Measurements from ENCODE around the gene KIF5A.
"Not testable (repeated sequence)": the region's sequence is repeated elsewhere in the genome, so short reads cannot be mapped to it uniquely, and the experiment has no call there.

The KIF5A gene

GRCh38 chr12:57609781-57610553 lies 60.1 kb downstream of the KIF5A start:
- DNase-seq, result no peak

- DNase-seq, result no peak
Observed at GRCh38 chr12:57610554-57611107, 60.8 kb downstream of the KIF5A start.

- peak; percentile 39 for DNase-seq
Observed at GRCh38 chr12:57611108-57611826, 61.4 kb downstream of the KIF5A start, which contains the start of gene ARHGEF25. ARHGEF25 (plus strand) TSS chr12:57611435; CDS start chr12:57611895, 460 bp downstream.

- no peak for DNase-seq
Observed at GRCh38 chr12:57611827-57612710, 62.2 kb downstream of the KIF5A start.

GRCh38 chr12:57612711-57613426 lies 63.0 kb downstream of the KIF5A start:
- DNase-seq, result no peak

- no peak for DNase-seq
Observed at GRCh38 chr12:57613427-57614109, 63.7 kb downstream of the KIF5A start.

- DNase-seq, result no peak
Observed at GRCh38 chr12:57614178-57614947, 64.5 kb downstream of the KIF5A start.

- no peak for DNase-seq
Observed at GRCh38 chr12:57614948-57615500, 65.2 kb downstream of the KIF5A start.

GRCh38 chr12:57615637-57616036 lies 65.8 kb downstream of the KIF5A start:
- no peak for DNase-seq

GRCh38 chr12:57616383-57617101 lies 66.7 kb downstream of the KIF5A start:
- no peak for DNase-seq

- DNase-seq, result no peak
Observed at GRCh38 chr12:57617942-57618341, 68.1 kb downstream of the KIF5A start.

- DNase-seq, result not testable (repeated sequence)
Observed at GRCh38 chr12:57618431-57618830, 68.6 kb downstream of the KIF5A start.

GRCh38 chr12:57618966-57619433 lies 69.2 kb downstream of the KIF5A start:
- no peak for DNase-seq

- DNase-seq, result no peak
Observed at GRCh38 chr12:57619434-57620244, 69.8 kb downstream of the KIF5A start.

GRCh38 chr12:57620245-57620935 lies 70.5 kb downstream of the KIF5A start:
- no peak for DNase-seq

GRCh38 chr12:57620936-57621496 lies 71.2 kb downstream of the KIF5A start:
- no peak for DNase-seq

- DNase-seq, result peak; percentile 58
Observed at GRCh38 chr12:57621497-57622292, 71.9 kb downstream of the KIF5A start.
